Activated CD4-positive, alpha-beta T cell treated with anti-CD3 and anti-CD28 coated beads for 4 hours (primary cell): Measurements from ENCODE around the gene PTPA.
"Not testable (repeated sequence)": the region's sequence is repeated elsewhere in the genome, so short reads cannot be mapped to it uniquely, and the experiment has no call there.

ENCODE experiments used
- DNase-seq, 2 donors: peaks; one replicate each; pipeline ENCODE4 v3.0.0-alpha.2; 2020

PTPA gene

DNA sequence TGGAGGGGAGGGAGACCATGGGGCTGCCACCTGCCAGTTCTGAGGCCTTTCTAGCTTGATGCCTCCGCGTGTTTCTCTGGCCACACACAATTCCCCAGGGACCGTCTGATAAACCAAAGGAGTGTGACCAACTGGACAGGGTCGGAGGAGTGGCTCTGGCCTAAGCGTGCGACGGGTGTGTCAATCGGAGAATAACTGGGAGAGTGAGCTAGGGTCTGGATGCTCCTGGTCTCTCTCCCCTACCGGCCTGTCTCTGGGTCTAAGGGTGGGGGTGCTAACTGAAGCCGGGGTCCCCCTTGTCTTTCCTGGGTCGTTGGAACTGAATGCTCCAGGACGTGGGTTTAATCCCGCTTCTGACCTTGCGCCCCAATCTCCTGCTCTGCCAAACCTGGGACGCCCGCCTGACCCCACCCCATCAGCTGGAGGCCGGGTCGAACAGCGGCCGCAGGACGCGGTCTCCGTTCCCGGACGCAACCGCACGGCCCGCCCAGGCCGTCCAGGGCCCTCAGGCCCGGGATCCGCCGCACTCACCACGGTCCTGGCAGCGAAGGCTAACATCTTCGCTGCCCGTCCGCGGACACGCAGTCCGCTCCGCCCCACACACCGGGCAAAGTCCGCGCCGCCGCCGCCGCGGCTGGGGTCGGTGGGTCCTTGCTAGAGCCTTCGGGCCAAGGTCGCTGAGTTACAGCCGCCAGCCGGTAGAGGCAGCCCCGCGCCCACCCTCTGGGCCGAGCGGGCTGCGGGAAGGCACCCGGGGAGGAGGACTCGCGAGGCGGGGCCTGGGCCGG, 1.1 kb upstream of the PTPA start:
- no peak for DNase-seq

DNA sequence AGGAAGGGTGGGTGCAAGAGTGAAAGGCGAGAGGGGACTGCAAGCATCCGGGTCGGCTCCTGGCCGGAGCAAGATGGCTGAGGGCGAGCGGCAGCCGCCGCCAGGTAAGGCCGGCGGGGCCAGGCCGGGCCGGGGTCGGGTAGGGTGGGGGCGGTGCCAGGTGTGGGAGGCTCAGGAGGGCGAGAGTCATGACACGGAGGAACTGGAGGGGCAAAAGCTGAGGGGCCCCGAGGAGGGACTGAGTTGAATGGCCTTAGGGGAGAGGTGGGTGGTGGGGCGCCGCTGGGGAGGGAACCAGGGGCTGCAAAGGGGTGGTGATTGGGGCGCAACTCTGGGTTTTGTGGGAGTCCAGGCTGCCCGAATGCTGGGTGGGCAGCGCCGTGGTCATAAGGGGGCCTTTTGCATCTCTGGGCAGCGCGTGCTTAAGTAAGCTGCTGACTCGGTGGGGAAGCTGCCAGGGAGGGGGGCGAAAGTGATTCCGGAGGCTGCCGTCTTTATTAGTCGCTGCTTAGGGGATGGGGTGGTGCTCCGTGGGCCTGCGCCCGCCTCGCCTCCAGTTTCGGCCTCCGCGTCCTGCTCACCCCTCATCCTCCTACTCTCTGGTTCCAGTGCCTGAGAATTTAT, 425 bp downstream of the PTPA start:
- DNase-seq, result no peak

DNA sequence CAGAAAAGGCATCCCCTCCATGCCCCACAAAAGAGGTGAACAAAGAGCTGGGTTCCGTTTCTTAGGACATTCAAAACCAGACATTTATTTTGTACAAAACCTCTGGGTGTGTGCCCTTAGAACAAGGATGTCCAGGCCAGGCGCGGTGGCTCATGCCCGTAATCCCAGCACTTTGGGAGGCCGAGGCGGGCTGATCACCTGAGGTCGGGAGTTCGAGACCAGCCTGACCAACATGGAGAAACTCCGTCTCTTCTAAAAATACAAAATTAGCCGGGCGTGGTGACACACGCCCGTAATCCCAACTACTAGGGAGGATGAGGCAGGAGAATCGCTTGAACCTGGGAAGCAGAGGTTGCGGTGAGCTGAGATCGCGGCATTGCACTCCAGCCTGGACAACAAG, 1.3 kb downstream of the PTPA start:
- DNase-seq, result not testable (repeated sequence)

DNA sequence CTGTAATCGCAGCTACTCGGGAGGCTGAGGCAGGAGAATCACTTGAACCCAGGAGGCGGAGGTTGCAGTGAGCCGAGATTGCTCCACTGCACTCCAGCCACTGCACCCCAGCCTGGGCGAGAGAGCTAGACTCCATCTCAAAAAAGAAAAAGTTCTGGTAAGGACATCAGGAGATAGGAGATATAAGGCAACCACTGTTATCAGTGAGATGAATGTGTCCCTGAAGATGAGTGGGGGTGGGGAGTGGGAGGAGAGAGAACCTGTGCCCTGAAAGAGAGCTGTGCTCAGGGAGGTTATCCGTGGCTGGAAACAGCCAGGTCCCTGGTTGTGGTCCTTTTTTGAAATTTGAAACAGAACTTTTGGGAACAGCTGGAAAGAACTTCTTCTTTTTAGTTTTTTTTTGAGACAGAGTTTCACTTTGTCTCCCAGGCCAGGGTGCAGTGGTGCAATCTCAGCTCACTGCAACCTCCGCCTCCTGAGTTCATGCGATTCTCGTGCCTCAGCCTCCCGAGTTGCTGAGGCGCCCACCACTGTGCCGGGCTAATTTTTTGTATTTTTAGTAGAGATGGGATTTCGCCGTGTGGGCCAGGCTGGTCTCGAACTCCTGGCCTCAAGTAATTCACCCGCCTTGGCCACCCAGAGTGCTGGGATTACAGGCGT, 2.6 kb downstream of the PTPA start:
- DNase-seq, result no peak

DNA sequence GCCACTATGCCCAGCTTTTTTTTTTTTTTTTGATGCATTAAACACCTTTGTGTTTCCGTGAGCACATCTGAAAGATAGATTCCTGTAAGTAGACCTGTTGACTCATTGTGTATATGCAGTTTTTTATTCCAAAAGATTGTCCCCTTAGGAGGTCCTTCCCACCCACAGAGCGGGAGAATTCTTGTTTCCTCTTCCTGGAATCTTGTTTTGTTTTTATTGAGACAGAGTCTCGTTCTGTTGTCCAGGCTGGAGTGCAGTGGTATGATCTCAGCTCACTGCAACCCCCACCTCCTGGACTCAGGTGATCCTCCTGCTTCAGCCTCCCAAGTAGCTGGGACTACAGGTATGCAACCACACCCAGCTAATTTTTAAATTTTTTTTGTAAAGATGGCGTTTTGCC, 7.6 kb downstream of the PTPA start:
- DNase-seq, result no peak

DNA sequence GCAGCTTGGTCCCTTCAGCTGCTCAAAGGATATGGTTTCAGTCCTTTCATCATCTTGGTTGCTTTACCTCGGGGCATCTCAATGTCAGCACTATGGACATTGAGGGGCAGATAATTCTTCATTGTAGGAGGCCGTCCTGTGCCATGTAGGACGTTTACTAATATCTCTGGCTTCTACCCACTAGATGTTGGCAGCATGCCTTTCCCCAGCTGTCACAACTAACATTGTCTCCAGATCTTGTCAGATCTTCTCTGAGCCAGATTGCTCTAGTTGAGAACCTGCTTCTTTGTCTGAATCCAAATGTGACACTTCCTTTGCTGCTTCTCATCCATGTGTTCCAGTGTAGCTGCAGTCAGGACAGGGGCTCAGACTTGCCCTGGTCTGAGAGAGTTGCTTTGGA, 10.3 kb downstream of the PTPA start:
- no peak for DNase-seq

DNA sequence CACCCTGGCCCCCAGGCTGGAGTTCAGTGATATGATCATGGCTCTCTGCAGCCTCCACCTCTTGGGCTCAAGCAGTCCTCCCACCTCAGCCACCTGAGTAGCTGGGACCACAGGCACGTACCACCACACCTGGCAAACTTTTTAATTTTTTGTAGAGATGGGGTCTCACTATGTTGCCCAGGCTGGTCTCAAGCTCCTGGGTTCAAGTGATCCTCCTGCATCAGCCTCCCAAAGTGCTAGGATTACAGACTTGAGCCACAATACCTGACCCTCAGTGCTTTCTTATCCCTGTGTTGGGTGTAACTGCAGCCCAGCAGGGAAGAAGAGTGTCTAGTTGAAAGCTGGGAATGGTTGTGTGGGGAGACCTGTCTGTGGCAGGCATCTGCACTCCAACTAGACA, 10.9 kb downstream of the PTPA start:
- no peak for DNase-seq

DNA sequence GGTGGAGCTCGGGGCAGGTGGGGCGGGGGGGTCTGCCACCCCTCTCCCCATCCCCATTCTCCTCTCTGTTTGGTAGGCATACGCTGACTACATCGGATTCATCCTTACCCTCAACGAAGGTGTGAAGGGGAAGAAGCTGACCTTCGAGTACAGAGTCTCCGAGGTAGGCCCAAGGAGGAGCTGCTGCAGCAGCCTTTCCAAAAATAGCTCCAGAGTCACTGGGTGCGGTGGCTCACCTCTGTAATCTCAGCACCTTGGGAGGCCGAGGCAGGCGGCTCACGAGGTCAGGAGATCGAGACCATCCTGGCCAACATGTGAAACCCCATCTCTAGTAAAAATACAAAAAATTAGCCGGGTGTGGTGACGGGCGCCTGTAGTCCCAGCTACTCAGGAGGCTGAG, 11.8 kb downstream of the PTPA start:
- DNase-seq, result not testable (repeated sequence)

DNA sequence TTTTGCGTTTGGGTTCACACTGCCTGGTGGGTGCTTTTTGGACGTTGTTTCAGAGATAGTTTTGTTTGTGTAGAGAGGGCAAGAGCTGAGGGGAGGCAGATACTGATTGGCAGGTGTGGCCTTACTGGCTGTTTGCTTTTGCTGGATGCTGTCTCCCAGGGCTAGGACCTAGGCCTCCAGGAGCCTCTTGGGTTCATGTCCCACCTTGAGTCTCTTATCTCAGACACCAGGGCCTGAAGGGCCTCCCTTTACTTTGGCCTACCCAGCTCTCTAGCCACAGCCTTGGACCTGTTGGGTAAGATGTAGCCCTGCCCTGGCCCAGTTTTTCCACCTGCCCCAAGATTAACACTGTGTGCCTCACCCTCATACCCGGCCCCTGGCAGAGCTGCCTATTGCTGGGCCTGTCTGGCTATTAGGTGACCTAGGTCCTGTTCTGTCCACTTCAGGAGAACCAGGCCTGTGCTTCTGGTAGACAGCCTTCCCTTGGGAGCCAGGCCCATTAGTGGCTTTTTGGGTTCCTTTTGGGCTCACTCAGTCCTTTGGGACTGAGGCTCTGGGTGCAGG, 13.4 kb downstream of the PTPA start:
- DNase-seq, result no peak

DNA sequence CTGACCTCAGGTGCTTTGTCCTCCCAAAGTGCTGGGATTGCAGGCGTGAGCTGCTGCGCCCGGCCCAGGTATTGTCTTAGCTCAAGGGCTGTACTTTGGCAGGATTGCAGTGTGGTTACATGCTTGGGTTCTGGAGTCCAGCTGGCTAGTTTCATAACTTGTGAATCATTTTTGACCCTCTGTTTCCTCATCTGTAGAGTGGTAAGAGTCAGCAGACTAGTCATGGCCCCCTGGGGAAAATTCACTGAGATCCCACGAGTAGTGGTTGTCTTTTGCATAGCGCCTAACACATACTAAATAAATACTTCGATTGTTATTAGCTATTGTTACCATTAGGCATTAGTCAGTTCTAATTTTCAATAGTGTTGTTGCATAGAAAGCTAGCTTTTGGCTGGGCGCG, 14.3 kb downstream of the PTPA start:
- DNase-seq, result no peak

DNA sequence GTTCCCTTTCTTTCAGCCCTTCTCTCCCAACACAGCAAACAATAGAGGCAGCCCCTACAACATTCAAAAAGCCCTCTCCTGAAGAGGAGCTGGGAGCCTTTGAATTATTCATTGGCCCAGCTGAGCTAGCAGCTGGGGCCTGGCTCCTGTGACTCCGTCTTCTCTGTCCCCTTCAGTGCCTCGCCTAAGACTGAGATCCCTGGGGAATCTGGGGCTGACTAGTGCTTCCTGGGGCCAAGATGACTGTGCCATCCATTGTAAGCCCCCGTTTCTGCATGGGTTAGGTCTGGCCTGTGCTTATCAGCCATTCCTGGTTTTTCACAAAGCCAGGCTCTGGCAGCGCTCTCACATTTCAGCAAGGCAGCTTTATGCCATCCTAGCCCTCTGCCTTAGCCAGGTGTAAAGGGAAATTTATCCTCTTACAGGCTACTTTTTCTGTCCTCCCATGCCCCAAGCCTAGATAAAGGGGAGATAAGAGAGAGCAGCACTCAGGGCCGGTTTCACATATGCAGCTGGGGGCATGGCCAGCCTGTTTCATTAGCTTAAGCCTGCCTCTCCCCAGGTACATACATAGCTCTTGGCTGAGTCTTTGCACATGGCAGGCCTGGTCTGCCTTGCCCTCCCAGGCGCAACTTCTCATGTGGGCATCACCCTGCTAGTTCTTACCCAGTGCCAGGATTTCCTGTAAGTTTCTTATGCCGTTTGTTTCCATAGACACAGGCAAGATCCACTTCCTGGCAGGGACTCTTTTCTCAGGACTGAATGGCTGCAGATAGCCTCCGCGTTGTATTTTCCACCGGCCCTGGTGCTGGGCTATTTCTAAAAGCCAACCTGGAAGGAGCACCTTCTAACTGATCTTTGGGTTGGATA, 15.8 kb downstream of the PTPA start:
- no peak for DNase-seq

DNA sequence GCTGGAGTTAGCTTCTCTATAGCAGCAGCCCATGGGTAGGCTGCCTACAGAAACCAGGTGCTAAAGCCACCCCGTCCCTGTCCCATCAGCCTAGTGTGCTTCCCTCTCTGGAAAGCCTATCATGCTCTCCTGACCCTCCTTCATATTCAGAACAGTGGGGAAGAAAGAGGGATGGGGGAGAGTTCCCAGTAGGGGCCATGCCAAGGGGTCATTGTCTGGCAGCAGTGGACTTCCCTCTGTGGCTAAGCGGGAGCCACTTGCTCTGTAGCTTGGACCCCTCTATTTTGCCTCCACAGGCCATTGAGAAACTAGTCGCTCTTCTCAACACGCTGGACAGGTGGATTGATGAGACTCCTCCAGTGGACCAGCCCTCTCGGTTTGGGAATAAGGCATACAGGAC, 17.5 kb downstream of the PTPA start:
- DNase-seq, result no peak

DNA sequence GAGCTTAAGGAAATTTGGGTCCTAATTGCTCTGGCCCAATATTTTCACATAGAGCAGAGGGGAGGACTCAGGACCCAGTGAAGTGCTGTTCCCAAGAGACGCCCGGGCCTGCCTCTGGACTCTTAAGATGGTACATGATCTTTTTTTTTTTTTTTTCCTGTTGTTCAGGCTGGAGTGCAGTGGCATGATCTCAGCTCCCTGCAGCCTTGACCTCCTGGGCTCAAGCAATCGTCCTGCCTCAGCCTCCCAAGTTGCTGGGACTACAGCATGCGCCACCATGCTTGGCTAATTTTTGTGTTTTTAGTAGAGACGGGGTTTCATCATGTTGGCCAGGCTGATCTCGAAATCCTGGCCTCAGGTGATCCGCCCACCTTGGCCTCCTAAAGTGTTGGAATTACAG, 19.1 kb downstream of the PTPA start:
- not testable (repeated sequence) for DNase-seq

DNA sequence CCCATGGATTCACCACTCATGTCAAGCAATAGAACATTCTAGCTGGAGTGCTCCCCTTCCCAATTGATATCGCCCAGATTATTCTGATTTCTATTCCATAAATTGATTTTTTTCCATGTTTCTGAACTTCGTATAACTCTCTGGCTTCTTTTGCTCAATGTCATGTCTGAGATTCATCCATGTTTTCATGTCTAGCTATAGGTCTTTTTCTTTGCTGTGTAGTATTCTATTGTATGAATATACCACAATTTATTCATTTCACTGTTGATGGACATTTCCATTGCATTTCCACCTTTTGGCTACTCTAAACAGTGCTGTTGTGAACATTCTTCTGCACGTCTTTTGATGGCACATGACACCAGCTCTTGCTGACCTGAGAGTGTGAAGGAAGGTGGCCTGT, 19.6 kb downstream of the PTPA start:
- DNase-seq, result no peak

DNA sequence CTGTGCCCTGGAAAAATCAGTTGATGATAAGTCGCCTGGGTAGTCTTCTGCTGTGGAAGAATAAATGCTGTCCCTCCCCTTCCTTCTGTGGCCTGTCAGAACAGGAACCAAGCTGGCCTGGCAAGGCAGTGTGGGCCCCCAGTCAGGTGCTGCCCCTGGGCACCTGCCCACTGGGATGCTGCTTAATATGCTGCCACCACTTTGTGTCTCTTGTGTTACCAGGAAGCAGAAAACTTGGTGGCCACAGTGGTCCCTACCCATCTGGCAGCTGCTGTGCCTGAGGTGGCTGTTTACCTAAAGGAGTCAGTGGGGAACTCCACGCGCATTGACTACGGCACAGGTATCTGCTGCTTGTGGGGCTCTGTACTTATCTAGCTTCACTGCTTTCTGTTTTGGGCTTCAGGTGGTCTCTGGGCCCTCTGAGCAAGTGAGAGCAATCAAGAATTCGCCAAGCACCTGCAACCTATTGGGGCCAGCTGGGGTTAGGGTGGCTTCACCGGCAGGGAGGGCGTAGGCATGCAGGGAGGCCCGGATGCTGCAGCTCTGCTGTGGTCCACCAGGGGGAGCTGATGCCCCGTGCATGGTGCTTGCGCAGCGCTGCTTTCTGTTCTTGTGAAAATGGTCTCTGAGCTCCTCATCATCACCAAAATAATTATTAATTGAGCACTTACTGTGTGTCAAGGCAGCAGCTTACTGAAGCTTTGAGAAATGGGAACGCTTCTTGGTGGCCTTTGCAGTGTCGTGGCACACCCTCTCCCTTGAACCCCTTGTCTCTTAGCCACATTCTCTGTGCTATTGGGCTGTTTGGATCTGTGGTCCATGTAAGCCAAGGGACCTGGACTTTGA, 20.3 kb downstream of the PTPA start:
- peak; percentile 77 to 87 for DNase-seq

DNA sequence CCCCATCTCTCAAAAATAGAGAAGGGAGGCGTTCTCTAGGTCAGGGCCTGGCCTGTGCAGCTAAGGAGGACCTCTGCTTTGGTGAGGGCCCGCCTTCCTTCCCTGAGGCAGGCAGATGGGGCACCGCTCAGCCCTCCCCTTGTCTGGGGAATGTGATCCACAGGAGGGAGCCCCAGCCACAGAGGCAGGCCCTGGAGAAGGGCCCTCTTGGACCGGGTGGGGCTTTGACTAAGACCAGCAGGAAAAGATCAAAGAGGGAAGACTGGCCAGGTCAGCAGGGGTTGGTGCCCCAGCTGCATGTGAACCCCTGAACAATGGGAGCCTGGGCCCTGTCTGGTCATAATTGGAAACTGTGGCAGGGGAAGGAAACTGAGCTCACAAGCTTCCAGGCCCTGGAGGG, 21.9 kb downstream of the PTPA start:
- no peak for DNase-seq

DNA sequence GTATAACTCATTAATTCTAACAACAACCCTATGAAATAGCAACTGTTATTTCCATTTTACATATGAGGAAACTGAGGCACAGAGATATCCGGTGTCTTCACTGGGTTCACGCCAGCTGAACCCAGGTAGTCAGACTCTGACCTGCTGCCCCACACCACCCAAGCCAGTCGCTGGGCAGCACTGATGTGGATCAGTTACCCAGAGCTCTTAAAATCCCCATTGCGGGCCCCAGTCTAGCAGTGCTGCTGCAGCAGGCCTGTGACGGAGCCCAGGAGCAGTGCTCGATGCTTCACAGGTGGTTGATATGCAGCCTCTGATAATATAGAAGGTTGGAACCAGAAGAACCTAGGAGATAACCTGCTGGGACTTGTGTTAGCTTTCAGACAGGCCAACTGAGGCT, 24.3 kb downstream of the PTPA start:
- no peak for DNase-seq

DNA sequence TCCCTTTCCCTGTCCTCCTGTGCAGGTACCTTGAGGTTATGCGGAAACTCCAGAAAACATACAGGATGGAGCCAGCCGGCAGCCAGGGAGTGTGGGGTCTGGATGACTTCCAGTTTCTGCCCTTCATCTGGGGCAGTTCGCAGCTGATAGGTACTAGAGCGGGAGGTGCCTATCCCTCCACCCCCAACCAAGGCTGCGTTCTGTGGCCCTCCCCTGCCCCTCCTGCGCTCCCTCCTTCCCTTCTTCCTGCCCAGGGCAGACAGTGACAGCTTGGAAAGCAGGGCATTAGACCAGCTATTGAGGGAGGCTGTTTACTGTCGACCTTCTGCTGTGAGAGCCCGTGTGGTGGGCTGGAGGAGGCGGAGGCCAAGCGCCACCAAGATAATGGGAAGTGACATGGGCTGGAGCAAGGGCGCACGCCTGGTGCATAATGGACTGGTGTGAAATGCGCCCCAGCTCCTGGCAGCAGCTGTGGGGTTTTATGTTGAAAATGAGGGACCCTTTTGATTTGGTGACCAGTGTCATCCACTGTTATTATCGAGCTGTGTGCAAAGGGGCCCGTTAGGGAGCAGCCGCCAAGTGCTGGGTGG, 25.3 kb downstream of the PTPA start:
- no peak for DNase-seq

DNA sequence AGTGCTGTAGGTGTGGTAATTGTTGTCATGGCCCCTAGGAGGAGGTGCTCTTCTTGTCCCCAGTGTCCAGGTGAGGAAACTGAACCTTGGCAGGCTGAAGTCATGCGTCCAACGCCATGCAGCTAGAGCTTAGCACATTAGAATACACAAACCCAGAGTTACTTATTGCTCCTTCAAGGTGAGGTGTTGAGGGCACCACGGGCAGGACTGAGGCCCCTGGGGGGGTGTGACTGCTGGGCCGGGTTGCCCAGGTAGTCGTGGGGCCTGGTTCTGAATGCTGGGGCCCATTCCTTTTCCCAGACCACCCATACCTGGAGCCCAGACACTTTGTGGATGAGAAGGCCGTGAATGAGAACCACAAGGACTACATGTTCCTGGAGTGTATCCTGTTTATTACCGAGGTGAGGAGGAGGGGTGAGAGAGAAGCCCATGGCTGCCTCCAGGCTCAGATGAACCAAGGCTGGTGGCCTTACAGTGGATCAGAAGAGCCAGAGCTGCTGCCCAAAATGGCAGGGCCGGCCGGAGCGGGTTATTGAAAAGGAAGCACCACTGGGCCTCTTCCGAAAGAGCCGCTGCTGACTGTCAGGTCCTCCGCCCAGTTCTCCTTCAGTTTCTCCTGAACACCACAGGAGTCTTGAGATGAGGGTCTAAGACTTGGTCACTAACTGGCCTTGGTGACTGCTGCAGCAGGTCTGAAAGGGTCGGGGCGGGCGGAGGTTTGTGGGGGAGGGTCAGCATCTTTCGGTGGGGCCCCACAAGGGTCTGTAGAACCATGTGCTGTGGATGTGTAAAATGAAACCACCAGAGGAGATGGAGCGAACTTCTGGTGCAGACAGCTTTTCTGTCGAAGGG, 26.3 kb downstream of the PTPA start:
- DNase-seq, result no peak

DNA sequence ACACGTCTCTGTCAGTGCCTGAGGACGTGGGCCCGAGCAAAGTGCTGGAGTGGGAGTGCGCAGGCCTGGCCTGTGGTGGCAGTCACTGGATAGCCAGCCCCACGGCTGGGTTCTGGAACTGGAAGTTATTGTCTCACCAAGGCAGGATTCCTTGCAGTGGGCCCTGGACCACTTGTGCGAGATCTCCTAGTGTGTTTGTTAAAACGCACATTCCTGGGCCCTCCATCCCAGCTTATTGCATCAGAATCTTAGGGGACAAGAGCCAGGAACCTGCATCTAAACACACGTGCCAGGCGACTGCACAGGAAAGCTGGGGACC, 26.9 kb downstream of the PTPA start:
- no peak for DNase-seq
